Vagina (tissue), 2 donors: ENCODE data around the gene CASP5.
"Not testable (repeated sequence)": the region's sequence is repeated elsewhere in the genome, so short reads cannot be mapped to it uniquely, and the experiment has no call there.

Experiments used
- CTCF ChIP-seq, 3 experiments: fragments of 450-650 bp in 2 of 3; fragments of 200-600 bp in 1 of 3; sonication (generic) in 1 of 3; IDR thresholded peaks; one replicate each; pipeline ENCODE4 v1.5.1; 2017 to 2019; ENCODE audit warnings: antibody characterized with exemption in 3 of 3, mild to moderate bottlenecking in 2 of 3, moderate library complexity in 2 of 3
- POLR2A ChIP-seq, 2 donors: fragments of 450-650 bp; IDR thresholded peaks; one replicate each; pipeline ENCODE4 v1.6.1; 2017; ENCODE audit warnings: antibody characterized with exemption in 2 of 2, mild to moderate bottlenecking in 2 of 2, moderate library complexity in 2 of 2

DNA sequence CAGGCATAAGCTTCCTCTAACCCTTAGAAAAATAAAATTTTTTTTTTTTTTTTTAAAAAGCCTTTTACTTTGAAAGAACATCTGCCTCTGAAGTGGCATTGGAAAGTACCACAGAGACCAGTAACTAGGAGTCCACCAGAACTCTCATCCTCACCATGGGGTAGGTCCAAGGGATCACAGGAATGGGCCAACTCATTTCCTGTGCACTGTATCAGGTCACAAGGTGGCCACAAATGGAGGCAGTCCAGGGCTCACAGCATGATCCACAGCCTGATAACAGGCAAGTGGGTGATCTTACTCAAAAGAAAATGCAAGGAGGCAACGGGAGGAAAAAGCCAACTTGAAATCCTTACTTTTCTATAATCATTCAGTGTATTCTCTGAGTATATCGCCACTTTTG is 46.8 kb upstream of the CASP5 start:
- not testable (repeated sequence) for TF ChIP-seq CTCF, POLR2A (IDR thresholded peaks at IDR 0.05)
